GM21390 (cell line): ENCODE data around the gene DGAT2.
"Not testable (repeated sequence)": the region's sequence is repeated elsewhere in the genome, so short reads cannot be mapped to it uniquely, and the experiment has no call there.

Source experiments
- ATAC-seq: cut with Tn5 transposase; IDR thresholded peaks from one replicate; pipeline ENCODE4 v1.9.1; 2021; ENCODE audit not compliant: unreplicated experiment

The DGAT2 gene

GRCh38 chr11:75768112-75768908 is at the start of gene DGAT2:
DGAT2 (plus strand) TSS chr11:75768778; CDS start chr11:75768992, 214 bp downstream.
- peak; percentile 61 for ATAC-seq

- ATAC-seq, result no peak
These were observed 49.0 kb upstream of the DGAT2 start for GRCh38 chr11:75719340-75720239.

- ATAC-seq, result no peak
These were observed 47.9 kb upstream of the DGAT2 start for GRCh38 chr11:75720639-75721038.

- no peak for ATAC-seq
These were observed 46.5 kb upstream of the DGAT2 start for GRCh38 chr11:75721852-75722668.

- ATAC-seq, result no peak
These were observed 45.9 kb upstream of the DGAT2 start for GRCh38 chr11:75722669-75723042.

GRCh38 chr11:75725547-75726320 is 42.8 kb upstream of the DGAT2 start:
- no peak for ATAC-seq

GRCh38 chr11:75728992-75729391 is 39.6 kb upstream of the DGAT2 start:
- ATAC-seq, result no peak

GRCh38 chr11:75731095-75731494 is 37.5 kb upstream of the DGAT2 start:
- no peak for ATAC-seq

GRCh38 chr11:75733071-75733430 is 35.5 kb upstream of the DGAT2 start:
- ATAC-seq, result no peak

GRCh38 chr11:75733431-75734107 is 35.0 kb upstream of the DGAT2 start:
- no peak for ATAC-seq

- ATAC-seq, result no peak
These were observed 33.9 kb upstream of the DGAT2 start for GRCh38 chr11:75734491-75735180.

- no peak for ATAC-seq
These were observed 33.3 kb upstream of the DGAT2 start for GRCh38 chr11:75735181-75735845.

- ATAC-seq, result no peak
These were observed 31.3 kb upstream of the DGAT2 start for GRCh38 chr11:75737314-75737713.

GRCh38 chr11:75740681-75741080 is 27.9 kb upstream of the DGAT2 start:
- no peak for ATAC-seq

GRCh38 chr11:75743159-75743558 is 25.4 kb upstream of the DGAT2 start:
- not testable (repeated sequence) for ATAC-seq

- no peak for ATAC-seq
These were observed 24.6 kb upstream of the DGAT2 start for GRCh38 chr11:75743711-75744563.

GRCh38 chr11:75745807-75746206 is 22.8 kb upstream of the DGAT2 start:
- ATAC-seq, result no peak

- not testable (repeated sequence) for ATAC-seq
These were observed 19.8 kb upstream of the DGAT2 start for GRCh38 chr11:75748729-75749273.
